CD4-positive, alpha-beta T cell treated with Interleukin-4 for 1 hour (primary cell): ENCODE measurements around the gene TOPORS.
A peak's percentile ranks its signal among the peaks of the same experiment; 100 is the strongest.
"Not testable (repeated sequence)": the region's sequence is repeated elsewhere in the genome, so short reads cannot be mapped to it uniquely, and the experiment has no call there.

Experiments
- DNase-seq, 2 donors: peaks; one replicate each; pipeline ENCODE4 v3.0.0-alpha.2; 2020 to 2022

The TOPORS gene

DNA sequence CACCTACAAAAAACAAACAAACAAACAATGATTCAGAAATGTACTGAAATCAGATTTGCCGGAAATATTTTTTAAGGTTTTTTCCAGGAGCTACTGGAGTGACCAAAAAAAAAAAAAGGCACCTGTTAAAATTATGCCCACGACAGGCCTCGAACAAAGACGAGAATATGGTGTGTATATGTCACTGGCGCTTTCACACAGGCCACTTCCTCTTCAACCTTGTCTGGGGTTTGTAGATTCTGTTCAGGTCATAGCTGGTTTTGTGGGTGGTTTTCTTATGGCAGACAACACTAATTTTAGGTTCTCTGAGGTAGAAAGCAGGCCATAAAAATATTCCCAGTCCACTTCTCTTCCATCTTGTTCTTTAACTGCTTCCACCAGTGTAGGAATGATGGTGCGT, 13.6 kb upstream of the TOPORS start:
- DNase-seq: no peak

DNA sequence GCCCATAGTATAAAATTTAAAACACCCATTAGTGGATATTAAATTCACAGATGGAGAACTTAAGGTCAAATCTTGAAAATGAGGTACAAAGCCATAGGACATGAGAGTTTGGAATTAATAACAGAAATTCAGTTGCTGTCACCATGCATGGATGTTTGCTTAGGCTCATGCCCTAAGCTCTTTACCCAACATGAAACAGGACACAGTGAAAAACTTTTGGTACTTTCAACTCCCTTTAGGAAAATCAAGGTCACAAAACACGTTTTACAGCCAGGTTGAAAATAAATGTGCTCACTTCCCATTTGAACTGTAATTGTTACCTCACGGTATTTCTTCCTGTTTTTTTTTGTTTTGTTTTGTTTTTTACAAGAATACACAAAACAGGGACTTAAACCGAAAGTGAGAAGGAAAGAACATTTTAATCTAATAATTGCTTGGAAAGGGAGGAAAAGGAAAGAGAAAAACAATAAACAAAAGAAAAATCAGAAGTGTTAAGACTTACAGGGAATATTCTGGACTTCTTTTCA, 6.1 kb upstream of the TOPORS start:
- no peak for DNase-seq

- no peak for DNase-seq
Observed at GRCh38 chr9:32554591-32554990, 2.2 kb upstream of the TOPORS start.

- no peak for DNase-seq
Observed at GRCh38 chr9:32554107-32554506, 1.7 kb upstream of the TOPORS start.

- DNase-seq: peak; percentile 51 to 67
Observed at GRCh38 chr9:32551276-32552051, 922 bp downstream of the TOPORS start.

DNA sequence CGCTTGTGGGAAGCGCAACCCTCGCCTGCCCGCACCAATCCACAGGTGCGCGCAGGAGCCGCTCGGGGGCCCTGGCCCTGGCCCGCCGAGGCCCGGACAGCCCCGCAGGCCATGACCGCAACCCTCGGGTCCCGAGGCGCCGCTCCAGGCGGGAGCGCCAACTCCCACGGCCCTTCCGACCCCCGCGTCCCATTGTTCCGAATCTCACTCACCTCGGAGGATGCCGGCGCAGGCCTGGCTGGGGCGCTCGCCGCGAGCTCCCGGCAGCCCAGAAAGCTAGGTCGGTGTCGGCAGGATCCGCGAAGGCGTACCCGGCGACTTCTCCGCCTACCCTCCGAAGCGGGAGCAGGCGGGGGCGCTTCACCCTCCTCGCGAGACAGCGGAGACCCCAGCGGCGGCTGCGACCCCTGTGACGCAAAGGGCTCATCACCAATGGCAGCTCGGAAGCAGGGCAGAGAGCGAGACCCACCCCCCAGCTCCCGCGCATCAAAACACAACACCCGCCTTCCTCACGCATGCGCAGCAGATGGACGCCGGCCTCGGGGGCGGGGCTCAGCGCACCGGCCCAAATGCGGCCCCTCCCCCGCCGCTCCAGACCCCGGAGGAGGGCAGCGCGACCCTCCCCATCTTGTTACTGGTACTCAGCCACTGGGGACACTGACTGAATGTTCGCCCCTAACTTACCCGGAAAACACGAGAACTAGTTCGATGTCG, 1.7 kb downstream of the TOPORS start:
- peak; percentile 97 to 98 for DNase-seq

DNA sequence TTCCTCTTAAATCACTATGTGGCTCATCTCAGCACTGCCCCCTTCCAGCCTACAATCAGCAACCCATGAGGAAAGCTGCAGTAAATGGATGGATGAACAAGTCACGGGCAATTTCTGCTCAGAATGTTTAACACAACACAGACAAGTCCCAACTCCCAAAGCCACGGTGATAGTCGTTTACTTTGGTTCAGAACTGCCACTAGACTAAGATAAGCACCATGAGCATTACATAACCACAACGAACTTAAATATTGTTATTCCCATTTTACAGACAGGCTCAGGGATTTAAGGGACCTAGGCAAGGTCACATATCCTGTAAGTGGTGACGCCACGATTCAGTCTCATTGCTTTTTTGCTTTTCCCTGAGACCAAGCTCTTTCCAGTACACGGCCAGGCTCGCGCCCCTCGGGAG, 2.2 kb downstream of the TOPORS start:
- peak in 1 of 2 donors; percentile 25 for DNase-seq

- DNase-seq: not testable (repeated sequence)
Observed at GRCh38 chr9:32548213-32548612, 4.2 kb downstream of the TOPORS start.

GRCh38 chr9:32545884-32546283, 6.5 kb downstream of the TOPORS start:
- no peak for DNase-seq

DNA sequence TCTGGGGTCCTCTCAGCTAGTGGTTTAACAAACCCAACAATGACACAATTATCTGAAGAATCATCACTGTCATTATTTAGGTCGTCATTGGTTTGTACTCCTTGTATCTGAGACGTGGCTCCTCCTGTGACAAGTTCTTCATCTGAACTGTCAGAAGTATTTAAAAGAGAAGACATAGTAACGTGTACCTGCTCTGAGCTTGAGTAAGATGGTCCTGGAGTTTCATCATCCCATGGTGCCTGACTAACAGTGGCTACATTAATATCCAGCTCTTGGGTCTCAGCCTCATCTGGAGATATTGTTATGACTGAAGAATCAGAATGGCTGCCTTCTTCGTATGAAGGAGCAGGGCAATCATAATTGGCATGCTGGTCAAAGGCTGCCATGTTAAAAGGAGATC, 9.3 kb downstream of the TOPORS start:
- DNase-seq: no peak

DNA sequence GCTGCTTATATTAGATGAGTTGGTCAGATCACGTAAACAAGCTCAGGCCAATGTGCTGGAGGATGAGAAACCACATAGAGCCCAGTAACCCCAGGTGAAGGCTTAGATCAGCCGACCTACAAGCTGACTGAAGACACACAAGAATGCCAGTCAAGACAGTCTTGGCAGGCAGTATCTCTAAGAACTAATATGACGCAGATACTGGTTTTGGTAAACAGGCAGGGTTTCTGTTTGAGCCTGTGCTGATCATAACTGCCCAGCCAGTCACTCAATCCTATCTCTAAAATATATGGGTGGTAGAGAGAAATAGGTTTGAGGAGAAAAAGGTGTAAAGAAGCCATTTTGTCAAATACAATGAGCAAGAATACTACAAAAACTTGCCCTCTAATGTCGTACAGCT, 18.6 kb downstream of the TOPORS start:
- no peak for DNase-seq

DNA sequence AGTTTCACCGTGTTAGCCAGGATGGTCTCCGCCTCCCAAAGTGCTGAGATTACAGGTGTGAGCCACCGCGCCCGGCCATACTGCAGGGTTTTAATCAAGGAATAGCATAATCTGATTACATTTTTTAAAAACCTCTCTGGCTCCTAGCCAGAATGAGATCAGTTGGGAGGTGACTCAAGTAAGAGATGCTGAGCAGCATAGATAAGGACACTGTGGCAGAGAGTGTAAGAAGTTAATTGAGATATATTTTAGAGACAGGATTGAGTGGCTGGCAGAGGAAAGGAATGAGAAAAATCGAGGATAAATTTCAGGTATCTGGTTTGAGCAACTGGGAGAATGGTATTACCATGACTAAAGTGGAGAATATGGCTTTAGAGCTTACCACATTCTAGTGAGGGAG, 19.1 kb downstream of the TOPORS start:
- DNase-seq: no peak

- no peak for DNase-seq
Observed at GRCh38 chr9:32526707-32527048, 25.7 kb downstream of the TOPORS start.

DNA sequence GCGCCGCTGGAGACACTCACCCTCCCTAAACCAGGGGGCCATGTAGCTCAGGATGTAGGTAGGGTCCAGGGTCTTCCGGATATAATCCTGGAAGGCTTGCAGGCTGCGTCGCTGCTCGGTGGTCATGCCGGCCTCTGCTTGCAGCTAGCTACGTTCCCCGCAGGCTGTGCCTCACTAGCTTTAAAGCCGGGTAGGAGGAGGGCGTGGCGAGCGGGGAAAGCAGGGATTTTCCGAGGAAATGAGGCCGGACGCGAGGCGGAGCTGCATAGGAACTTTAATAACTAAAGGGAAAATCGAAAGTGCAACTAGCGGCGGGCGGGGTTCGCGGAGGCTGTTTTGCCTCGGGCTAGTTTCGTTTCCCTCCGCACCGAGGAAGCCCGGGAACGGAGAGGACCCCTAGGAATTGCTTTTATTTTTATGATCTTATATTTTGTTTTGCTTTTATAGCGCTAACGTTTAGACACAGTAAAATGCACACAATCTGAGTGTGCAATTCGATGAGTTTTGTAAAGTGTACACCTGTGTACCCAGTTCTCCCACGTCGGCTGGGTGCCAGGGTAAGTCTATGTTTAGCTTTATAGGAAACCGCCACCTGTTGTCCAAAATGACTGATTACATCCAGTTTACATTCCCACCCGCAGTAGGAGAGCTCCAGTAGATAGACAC, 26.2 kb downstream of the TOPORS start, which contains the start of gene RIGI:
TSS of gene RIGI (minus strand) at position 156 of the 666 bp plus-strand sequence. CDS start at position 126, 30 bp downstream.
- peak; percentile 82 to 90 for DNase-seq

GRCh38 chr9:32525709-32526030, 26.7 kb downstream of the TOPORS start:
- DNase-seq: no peak

GRCh38 chr9:32524892-32525708, 27.3 kb downstream of the TOPORS start:
- peak in 1 of 2 donors; percentile 36 for DNase-seq

- DNase-seq: not testable (repeated sequence)
Observed at GRCh38 chr9:32524558-32524891, 27.9 kb downstream of the TOPORS start.

DNA sequence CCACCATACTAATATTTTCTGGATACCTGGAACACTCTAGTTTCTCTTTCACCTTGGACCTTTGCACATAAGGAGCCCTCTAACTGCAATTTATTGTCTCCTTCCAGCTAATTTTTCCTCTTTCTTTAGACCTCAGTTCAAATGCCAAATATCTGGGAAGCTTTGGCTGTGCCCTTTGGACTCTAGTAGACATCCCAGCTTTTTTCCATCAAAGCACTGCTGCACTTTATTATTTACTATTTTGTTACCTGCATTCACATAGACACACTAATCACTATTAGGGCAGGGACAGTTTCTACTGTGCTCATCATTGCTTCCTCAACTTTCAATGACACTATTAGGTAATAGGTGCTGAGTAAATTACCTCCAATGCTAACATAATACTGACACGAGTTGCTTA, 28.5 kb downstream of the TOPORS start:
- no peak for DNase-seq

DNA sequence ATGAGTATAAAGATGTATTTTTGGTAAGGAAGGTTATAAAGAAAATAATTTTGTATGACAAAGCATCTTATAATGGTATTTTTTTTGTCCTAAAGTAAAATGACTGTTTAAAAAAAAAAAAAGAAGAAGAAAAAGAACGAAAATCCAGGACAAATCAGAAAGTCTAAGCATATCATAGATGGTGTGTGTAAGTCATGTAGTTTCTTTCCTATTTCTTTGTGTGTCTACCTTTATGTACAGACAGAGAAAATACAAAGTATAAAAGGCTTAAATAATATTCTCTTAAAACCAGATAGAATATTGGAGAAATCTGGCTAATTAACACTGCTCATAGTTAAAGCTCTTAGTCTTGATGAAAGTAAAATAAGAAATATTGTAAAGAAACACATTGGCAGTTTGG, 34.1 kb downstream of the TOPORS start:
- no peak for DNase-seq

DNA sequence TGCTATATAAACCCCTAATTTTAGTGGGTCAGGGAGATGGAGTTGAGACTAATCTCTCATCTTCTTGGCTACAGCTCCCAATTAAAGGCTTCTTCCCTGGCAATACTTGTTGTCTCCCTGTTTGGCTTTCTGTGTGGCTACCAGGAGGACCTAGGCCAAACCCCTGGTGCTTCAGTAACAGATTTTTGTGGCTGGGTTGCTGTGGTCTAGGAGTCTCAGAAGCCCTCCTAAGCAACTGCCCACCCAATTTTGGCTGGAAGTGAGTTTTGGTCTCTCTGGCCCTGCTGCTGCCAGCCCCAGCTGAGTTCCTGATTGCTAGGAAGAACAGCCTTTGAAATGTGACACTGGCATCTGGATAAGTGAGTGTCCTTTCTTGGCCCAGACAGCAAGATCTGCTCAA, 36.1 kb downstream of the TOPORS start:
- DNase-seq: no peak

DNA sequence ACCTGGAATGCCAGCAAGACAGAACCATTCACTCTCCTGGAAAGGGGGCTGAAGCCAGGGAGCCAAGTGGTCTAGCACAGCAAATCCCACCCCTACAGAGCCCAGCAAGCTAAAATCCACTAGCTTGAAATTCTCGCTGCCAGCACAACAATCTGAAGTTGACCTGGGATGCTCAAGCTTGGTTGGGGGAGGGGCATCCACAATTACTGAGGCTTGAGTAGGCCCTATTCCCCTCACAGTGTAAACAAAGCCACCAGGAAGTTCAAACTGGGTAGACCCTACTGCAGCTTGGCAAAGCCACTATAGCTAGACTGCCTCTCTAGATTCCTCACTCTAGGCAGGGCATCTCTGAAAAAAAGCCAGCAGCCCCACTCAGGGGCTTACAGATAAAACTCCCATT, 43.7 kb downstream of the TOPORS start:
- DNase-seq: no peak

DNA sequence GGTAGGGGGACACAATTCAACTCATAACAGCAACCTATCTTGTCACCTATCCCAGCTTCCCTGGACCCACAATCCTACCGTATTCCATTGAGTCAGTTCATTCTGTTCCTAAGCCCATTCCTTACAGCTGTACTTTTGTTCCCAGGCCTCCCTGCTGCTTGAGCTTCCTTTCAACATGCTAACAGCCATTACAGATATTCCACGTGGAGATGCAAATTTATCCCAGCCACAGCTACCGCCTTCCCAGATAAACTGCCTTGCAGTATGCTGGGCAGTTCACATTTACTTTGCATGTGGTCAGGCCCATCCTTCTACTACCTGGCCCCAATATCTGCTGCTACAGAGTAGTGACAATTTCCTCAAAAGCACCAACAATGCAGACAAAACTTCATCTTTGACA, 49.4 kb downstream of the TOPORS start:
- DNase-seq: no peak

GRCh38 chr9:32502464-32502863, 49.9 kb downstream of the TOPORS start:
- DNase-seq: no peak
